ENCODE measurements around the gene TOX2. TPM values are rescaled to one million over a fixed set of nuclear protein-coding genes. Genes with fewer than 3 reads are reported as not detected.

The TOX2 gene
- total and polyA plus RNA-seq, 5 experiments from 2014 or later: 0.31 to 1.3 (median 1.2) TPM

- no peak overlapping the region for H3K27ac Mint-ChIP-seq
- POLR2A ChIA-PET: no interaction called here
- no peaks in the 10 kb centered on the region for H3K9me3 Mint-ChIP-seq
- no peaks in the 10 kb centered on the region for H3K36me3 Mint-ChIP-seq
- ATAC-seq: no peak
- H3K4me1 Mint-ChIP-seq: peaks cover 0 to 5% (median 0%) of the 10 kb centered on the region in 4 donors
- H3K27me3 Mint-ChIP-seq: peaks cover 4 to 17% (median 16%) of the 10 kb centered on the region in 5 donors
- no peak overlapping the region for H3K4me3 Mint-ChIP-seq
- no peak for DNase-seq
Measured at GRCh38 chr20:43975096-43975768, 60.6 kb downstream of the TOX2 start.

- ATAC-seq (no peak), DNase-seq (no peak)
- Mint-ChIP-seq H3K4me3 (no peak overlapping the region), H3K27ac (no peak overlapping the region), H3K36me3 (no peaks in the 10 kb centered on the region), H3K9me3 (no peaks in the 10 kb centered on the region), H3K27me3 (peaks cover 4 to 17% (median 12%) of the 10 kb centered on the region in 5 donors), H3K4me1 (peaks cover 0 to 5% (median 1%) of the 10 kb centered on the region in 4 donors)
- POLR2A ChIA-PET: no interaction called here
Measured at GRCh38 chr20:43976547-43976946, 61.9 kb downstream of the TOX2 start.

- Mint-ChIP-seq H3K27ac (peak overlapping the region in 1 of 10 donors; percentile 17), H3K27me3 (peaks cover 4 to 17% (median 12%) of the 10 kb centered on the region in 5 donors), H3K4me1 (peaks cover 0 to 5% (median 4%) of the 10 kb centered on the region in 4 donors), H3K4me3 (no peak overlapping the region), H3K36me3 (no peaks in the 10 kb centered on the region), H3K9me3 (no peaks in the 10 kb centered on the region)
- ATAC-seq: no peak
- no peak for DNase-seq
- POLR2A ChIA-PET: interaction anchor here (0.7 kb wide), 1 partner anchor 20 kb away, joined by 5 read pairs; no protein-coding TSS in a partner anchor
Measured at GRCh38 chr20:43977252-43977651, 62.6 kb downstream of the TOX2 start.

GRCh38 chr20:43977962-43978361 lies 63.3 kb downstream of the TOX2 start:
- no peaks in the 10 kb centered on the region for H3K36me3 Mint-ChIP-seq

GRCh38 chr20:43979576-43980105 lies 65.0 kb downstream of the TOX2 start:
- no peak for ATAC-seq
- Mint-ChIP-seq H3K4me1 (peaks cover 0 to 10% (median 6%) of the 10 kb centered on the region in 4 donors), H3K36me3 (no peaks in the 10 kb centered on the region), H3K27me3 (peaks cover 4 to 17% (median 10%) of the 10 kb centered on the region in 5 donors), H3K27ac (no peak overlapping the region), H3K4me3 (no peak overlapping the region), H3K9me3 (no peaks in the 10 kb centered on the region)
- POLR2A ChIA-PET: no interaction called here
- DNase-seq: no peak

More at GRCh38 chr20:43977962-43978361, 63.3 kb downstream of the TOX2 start:
- POLR2A ChIA-PET: interaction anchor here (0.7 kb wide), 1 partner anchor 21 kb away, joined by 5 read pairs; no protein-coding TSS in a partner anchor
- ATAC-seq: no peak
- H3K27ac Mint-ChIP-seq: peak overlapping the region in 1 of 10 donors; percentile 12
- peaks cover 0 to 8% (median 4%) of the 10 kb centered on the region in 4 donors for H3K4me1 Mint-ChIP-seq
- no peak for DNase-seq
- no peak overlapping the region for H3K4me3 Mint-ChIP-seq
- peaks cover 4 to 17% (median 14%) of the 10 kb centered on the region in 5 donors for H3K27me3 Mint-ChIP-seq
- no peaks in the 10 kb centered on the region for H3K9me3 Mint-ChIP-seq

GRCh38 chr20:43981540-43981939 lies 66.9 kb downstream of the TOX2 start:
- DNase-seq: no peak
- peak overlapping the region in 2 of 10 donors; percentile 8 to 42 for H3K27ac Mint-ChIP-seq
- H3K36me3 Mint-ChIP-seq: no peaks in the 10 kb centered on the region
- POLR2A ChIA-PET: no interaction called here
- peaks cover 0 to 13% (median 7%) of the 10 kb centered on the region in 4 donors for H3K4me1 Mint-ChIP-seq
- ATAC-seq: no peak
- no peak overlapping the region for H3K4me3 Mint-ChIP-seq
- H3K9me3 Mint-ChIP-seq: no peaks in the 10 kb centered on the region
- H3K27me3 Mint-ChIP-seq: peaks cover 2 to 17% (median 10%) of the 10 kb centered on the region in 5 donors

GRCh38 chr20:43982016-43982415 lies 67.4 kb downstream of the TOX2 start:
- no peaks in the 10 kb centered on the region for H3K36me3 Mint-ChIP-seq
- H3K9me3 Mint-ChIP-seq: no peaks in the 10 kb centered on the region
- H3K4me1 Mint-ChIP-seq: peaks cover 0 to 13% (median 8%) of the 10 kb centered on the region in 4 donors
- DNase-seq (no peak), ATAC-seq (no peak)
- peaks cover 2 to 17% (median 11%) of the 10 kb centered on the region in 5 donors for H3K27me3 Mint-ChIP-seq
- no peak overlapping the region for H3K4me3 Mint-ChIP-seq
- H3K27ac Mint-ChIP-seq: peak overlapping the region in 3 of 10 donors; percentile 11 to 55 (median 53)
- POLR2A ChIA-PET: no interaction called here

GRCh38 chr20:43982886-43983285 lies 68.2 kb downstream of the TOX2 start:
- DNase-seq (no peak), ATAC-seq (no peak)
- Mint-ChIP-seq H3K27me3 (peaks cover 2 to 17% (median 11%) of the 10 kb centered on the region in 5 donors), H3K4me1 (peaks cover 0 to 13% (median 10%) of the 10 kb centered on the region in 4 donors), H3K4me3 (no peak overlapping the region), H3K27ac (peak overlapping the region in 1 of 10 donors; percentile 55), H3K9me3 (no peaks in the 10 kb centered on the region), H3K36me3 (no peaks in the 10 kb centered on the region)
- POLR2A ChIA-PET: no interaction called here

- Mint-ChIP-seq H3K4me1 (peaks cover 3 to 13% (median 8%) of the 10 kb centered on the region in 4 donors), H3K27me3 (peaks cover 2 to 16% (median 11%) of the 10 kb centered on the region in 5 donors), H3K9me3 (no peaks in the 10 kb centered on the region), H3K4me3 (no peak overlapping the region), H3K36me3 (no peaks in the 10 kb centered on the region), H3K27ac (no peak overlapping the region)
- DNase-seq (no peak), ATAC-seq (no peak)
- POLR2A ChIA-PET: no interaction called here
Measured at GRCh38 chr20:43983359-43983758, 68.7 kb downstream of the TOX2 start.

GRCh38 chr20:43983904-43984361 lies 69.3 kb downstream of the TOX2 start:
- POLR2A ChIA-PET: no interaction called here
- peak overlapping the region in 1 of 10 donors; percentile 15 for H3K4me3 Mint-ChIP-seq
- peaks cover 0 to under 1% (median 0%) of the 10 kb centered on the region in 9 donors for H3K9me3 Mint-ChIP-seq
- peak in 1 of 10 donors; percentile 22 for DNase-seq
- no peak overlapping the region for H3K27ac Mint-ChIP-seq
- H3K36me3 Mint-ChIP-seq: no peaks in the 10 kb centered on the region
- peaks cover 0 to 13% (median 7%) of the 10 kb centered on the region in 5 donors for H3K27me3 Mint-ChIP-seq
- peaks cover 7 to 15% (median 10%) of the 10 kb centered on the region in 4 donors for H3K4me1 Mint-ChIP-seq
- no peak for ATAC-seq

GRCh38 chr20:43984587-43984986 lies 69.9 kb downstream of the TOX2 start:
- no peak for ATAC-seq
- peaks cover 7 to 15% (median 10%) of the 10 kb centered on the region in 4 donors for H3K4me1 Mint-ChIP-seq
- H3K4me3 Mint-ChIP-seq: no peak overlapping the region
- no peaks in the 10 kb centered on the region for H3K36me3 Mint-ChIP-seq
- DNase-seq: no peak
- H3K27ac Mint-ChIP-seq: peak overlapping the region in 1 of 10 donors; percentile 53
- peaks cover 0 to 8% (median 4%) of the 10 kb centered on the region in 5 donors for H3K27me3 Mint-ChIP-seq
- H3K9me3 Mint-ChIP-seq: peaks cover 0 to 3% (median 0%) of the 10 kb centered on the region in 9 donors
- POLR2A ChIA-PET: no interaction called here

- DNase-seq (no peak), ATAC-seq (no peak)
- peaks cover 7 to 15% (median 10%) of the 10 kb centered on the region in 4 donors for H3K4me1 Mint-ChIP-seq
- POLR2A ChIA-PET: no interaction called here
- H3K27me3 Mint-ChIP-seq: peaks cover 0 to 8% (median 0%) of the 10 kb centered on the region in 5 donors
- no peak overlapping the region for H3K4me3 Mint-ChIP-seq
- H3K36me3 Mint-ChIP-seq: no peaks in the 10 kb centered on the region
- peaks cover 0 to 6% (median 0%) of the 10 kb centered on the region in 9 donors for H3K9me3 Mint-ChIP-seq
- H3K27ac Mint-ChIP-seq: peak overlapping the region in 1 of 10 donors; percentile 37
Measured at GRCh38 chr20:43985121-43985520, 70.5 kb downstream of the TOX2 start.
